ENCODE results near the gene ADAP2. TPM values are rescaled to one million over a fixed set of nuclear protein-coding genes. Genes with fewer than 3 reads are reported as not detected.
A peak's percentile ranks its signal among the peaks of the same experiment; 100 is the strongest.
"Not testable (repeated sequence)": the region's sequence is repeated elsewhere in the genome, so short reads cannot be mapped to it uniquely, and the experiment has no call there.

The ADAP2 gene, protein sequence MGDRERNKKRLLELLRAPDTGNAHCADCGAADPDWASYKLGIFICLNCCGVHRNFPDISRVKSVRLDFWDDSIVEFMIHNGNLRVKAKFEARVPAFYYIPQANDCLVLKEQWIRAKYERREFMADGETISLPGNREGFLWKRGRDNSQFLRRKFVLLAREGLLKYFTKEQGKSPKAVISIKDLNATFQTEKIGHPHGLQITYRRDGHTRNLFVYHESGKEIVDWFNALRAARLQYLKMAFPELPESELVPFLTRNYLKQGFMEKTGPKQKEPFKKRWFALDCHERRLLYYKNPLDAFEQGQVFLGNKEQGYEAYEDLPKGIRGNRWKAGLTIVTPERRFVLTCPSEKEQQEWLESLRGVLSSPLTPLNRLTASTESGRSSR
- polyA plus RNA-seq (ENCODE audit: insufficient read length in 10 of 10), result 1 to 10 TPM; 4.9 to 9.3 (median 6.4) TPM
- long read RNA-seq, donor 1, result 0 reads
- long read RNA-seq, donor 2, result 0 reads
- long read RNA-seq, donor 3, result 0 reads
- long read RNA-seq, donor 4, partial matches to known transcripts, result 0 of 2 reads
- long read RNA-seq, donor 4, other reads (novel, unspliced or antisense), result 0 of 2 reads
- long read RNA-seq, donor 5, partial matches to known transcripts, result 0 of 2 reads
- long read RNA-seq, donor 5, other reads (novel, unspliced or antisense), result 0 of 2 reads
- long read RNA-seq, donor 6, partial matches to known transcripts, result 0 of 1 reads
- long read RNA-seq, donor 6, other reads (novel, unspliced or antisense), result 0 of 1 reads
- long read RNA-seq, donor 7, result 0 reads
- long read RNA-seq, donor 8, partial matches to known transcripts, result 0 of 1 reads
- long read RNA-seq, donor 8, other reads (novel, unspliced or antisense), result 0 of 1 reads
- long read RNA-seq, donor 9, partial matches to known transcripts, result 0 of 1 reads
- long read RNA-seq, donor 9, other reads (novel, unspliced or antisense), result 0 of 1 reads

DNA sequence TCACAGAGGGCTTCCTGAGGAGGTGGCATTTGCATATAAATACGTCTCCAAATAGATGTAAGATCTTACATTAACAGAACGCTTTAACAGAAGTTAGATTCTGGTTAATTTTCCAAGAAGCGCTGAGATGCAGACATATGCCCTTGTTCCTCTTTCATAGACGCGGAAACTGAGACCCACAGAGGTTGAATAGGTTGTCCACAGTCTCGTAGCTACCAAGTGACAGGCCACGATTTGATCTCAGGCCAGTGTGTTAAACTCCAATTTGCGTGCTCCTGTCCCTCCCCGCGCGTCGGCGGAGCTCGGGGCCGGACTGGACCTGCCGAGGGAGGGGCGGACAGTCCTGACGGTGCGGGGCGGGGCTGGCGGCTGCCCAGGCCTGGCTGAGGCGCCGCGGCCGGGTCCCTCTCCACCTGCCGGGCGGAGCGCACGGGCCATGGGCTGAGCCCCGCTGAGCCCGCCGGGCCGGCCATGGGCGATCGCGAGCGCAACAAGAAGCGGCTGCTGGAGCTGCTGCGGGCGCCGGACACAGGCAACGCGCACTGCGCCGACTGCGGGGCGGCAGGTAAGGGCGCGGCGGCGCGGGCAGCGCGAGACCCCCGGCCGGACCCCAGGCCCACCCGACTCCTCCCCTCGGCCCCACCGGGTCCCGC lies at the start of gene ADAP2:
TSS of gene ADAP2 (plus strand) at position 402 of the 653 bp plus-strand sequence. CDS start at position 472, 70 bp downstream.
- DNase-seq, result peak in 2 of 3 donors; percentile 22 to 56

DNA sequence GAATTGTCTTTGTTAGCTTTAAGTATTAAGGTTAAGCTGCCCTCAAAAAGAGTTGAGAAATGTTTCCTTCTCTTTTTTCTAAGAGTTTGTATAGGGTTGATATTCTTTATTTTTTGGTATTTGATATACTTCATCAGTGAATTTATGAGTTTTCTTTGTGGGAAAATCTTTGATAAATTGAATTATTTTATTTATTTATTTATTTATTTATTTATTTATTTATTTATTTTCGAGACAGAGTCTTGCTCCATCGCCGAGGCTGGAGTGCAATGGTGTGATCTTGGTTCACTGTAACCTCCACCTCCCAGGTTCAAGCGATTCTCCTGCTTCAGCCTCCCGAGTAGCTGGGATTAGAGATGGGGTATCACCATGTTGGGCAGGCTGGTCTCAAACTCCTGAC lies 35.6 kb upstream of the ADAP2 start:
- DNase-seq, result no peak

DNA sequence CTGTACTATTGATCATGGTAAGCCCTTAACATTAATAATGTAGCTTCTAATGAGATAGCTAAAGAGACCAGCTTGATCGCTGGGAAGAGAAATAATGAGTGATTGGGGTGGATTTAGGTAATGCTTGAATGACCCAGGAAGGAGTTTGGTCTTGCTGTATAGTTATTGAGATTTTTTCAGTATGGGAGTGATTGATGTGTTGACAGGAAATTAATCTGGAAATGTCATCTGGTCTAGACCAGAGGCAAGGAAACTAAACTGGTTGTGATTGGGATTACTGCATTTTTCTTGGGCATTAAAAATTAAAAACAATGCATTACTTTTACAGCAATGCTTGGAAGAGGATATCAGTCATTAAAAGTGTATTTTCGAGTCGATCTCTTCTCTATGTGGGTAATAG lies 27.5 kb upstream of the ADAP2 start:
- no peak for DNase-seq

DNA sequence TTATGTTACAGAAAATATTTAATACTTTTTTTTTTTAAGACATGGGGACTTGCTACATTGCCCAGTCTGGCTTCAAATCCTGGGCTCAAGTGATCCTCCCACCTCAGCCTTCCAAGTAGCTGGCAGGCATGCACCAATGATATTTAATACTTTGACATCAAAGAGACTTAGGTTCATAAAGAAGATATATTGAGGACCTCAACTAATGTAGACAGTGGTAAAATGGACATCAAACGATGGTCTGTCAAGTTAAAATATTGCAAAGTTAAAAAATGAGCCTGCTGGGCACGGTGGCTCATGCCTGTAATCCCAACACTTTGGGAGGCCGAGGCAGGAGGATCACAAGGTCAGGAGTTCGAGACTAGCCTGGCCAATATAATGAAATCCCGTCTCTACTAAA lies 24.4 kb upstream of the ADAP2 start:
- no peak for DNase-seq

DNA sequence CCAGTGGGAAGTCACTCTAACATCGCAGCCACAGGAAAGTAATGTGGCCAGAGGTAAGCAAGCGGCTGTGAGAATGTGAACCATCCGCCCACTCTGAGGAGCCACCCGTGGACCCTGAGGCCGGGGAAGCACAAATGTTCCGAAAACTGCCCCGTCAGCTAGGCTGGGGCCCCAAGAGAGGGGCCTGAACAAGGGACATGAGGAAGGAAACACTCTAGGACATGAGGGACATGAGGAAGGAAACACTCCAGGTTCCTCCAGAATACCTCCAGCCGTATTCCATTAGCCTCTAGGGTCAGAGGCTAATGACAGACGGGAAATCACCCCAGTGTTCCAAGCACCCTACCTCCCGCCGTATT lies 16.0 kb upstream of the ADAP2 start:
- peak in 2 of 3 donors; percentile 3 to 56 for DNase-seq

DNA sequence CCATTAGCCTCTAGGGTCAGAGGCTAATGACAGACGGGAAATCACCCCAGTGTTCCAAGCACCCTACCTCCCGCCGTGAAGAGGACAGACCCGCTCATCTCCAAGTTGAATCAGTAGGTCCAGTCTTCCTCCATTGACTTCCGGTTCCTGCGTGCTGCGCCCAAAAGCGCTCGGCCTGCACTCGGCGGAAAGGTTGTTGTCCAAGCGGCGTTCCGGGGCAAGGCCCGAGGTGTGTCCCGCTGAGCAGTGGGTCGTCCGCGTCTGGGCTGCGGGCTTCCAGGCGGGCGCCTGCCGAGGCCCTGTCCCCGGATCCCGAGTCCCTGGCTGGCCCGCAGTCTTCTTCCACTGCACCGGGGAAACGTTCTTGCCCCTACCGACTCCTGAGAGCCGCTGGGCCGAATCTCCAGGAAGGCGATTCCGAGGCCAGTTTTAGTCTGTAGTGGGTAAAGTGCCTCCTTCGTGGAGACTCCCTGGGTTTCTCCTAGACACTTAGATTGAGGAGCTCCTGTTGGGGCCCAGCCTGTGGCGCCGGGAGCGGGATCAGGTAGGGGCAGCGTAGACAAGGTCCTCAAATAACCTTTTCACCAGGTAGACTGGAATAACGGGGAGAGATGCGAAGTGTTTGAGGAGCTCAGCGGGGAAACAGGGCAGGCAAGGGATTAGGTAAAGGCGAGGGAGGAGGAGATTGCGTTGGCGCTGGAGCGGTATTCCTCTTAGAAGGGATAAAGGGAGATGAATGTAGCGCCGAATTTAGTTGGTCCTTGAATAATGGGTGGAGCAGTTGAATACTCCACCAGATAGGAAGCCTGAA lies 15.4 kb upstream of the ADAP2 start, which contains the start of gene TEFM:
TSS of gene TEFM (minus strand) at position 138 of the 811 bp plus-strand sequence. CDS start at position 98, 40 bp downstream.
- DNase-seq, result peak; percentile 89 to 97 (median 93)

DNA sequence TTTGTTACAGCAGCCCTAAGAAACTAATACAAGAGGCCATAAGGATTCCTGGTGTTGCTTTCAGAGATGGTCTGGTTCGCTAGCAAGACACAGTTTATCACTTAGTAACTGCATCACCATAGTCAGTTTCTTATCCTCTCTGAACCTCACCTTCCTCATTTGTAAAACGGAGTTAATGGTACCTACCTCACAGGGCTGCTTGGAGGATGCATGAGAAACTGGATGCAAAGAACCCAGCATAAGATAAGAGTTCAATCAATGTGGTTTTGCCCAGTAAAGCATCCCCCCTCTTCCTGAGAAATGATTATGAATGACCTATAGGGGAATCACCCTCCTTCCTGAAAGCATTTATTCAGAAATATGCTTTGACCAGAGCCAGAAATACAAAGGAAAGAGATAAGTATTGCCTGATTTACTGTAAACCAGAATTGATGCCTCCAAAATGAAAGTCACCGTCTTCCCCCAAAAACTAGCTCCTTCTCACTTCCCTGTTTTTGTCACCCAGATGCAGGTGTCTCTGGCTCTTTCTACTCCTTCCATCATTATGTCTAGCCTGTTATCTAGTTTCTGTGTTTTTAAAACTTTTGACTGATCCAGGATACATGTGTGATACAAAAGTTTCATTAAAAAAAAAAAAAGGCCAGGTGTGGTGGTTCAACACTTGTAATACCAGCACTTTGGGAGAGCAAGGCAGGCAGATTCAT lies 12.9 kb upstream of the ADAP2 start:
- DNase-seq, result no peak

DNA sequence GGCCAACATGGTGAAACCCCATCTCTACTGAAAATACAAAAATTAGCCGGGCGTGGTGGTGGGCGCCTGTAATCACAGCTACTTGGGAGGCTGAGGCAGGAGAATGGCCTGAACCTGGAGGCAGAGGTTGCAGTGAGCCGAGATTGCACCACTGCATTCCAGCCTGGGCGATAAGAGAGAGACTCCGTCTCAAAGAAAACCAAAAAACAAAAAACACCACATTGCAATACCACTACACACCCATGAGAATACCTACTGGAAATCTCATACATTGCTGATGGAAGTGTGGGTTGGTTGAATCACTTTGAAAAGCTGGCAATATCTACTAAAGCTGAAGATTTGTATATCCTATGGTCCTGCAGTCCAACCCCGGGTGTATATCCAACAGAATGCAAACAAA lies 11.6 kb upstream of the ADAP2 start:
- not testable (repeated sequence) for DNase-seq

DNA sequence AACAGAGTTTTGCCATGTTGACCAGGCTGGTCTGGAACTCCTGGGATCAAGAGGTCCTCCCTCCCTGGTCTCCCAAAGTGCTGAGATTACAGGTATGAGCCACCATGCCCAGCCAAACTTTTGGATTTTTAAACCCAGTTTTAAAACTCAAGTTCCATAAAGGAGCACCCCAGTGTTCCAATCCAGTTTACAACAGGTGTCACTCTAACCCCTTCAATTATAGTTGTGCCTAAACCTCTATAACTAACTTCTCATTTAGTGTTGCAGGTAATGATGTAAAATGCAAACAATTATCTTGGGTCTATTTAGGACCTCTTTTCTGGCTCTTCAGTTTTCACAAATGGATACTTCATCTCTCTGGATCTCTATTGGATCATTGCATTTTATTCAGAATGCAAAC lies 7.8 kb upstream of the ADAP2 start:
- DNase-seq, result no peak

DNA sequence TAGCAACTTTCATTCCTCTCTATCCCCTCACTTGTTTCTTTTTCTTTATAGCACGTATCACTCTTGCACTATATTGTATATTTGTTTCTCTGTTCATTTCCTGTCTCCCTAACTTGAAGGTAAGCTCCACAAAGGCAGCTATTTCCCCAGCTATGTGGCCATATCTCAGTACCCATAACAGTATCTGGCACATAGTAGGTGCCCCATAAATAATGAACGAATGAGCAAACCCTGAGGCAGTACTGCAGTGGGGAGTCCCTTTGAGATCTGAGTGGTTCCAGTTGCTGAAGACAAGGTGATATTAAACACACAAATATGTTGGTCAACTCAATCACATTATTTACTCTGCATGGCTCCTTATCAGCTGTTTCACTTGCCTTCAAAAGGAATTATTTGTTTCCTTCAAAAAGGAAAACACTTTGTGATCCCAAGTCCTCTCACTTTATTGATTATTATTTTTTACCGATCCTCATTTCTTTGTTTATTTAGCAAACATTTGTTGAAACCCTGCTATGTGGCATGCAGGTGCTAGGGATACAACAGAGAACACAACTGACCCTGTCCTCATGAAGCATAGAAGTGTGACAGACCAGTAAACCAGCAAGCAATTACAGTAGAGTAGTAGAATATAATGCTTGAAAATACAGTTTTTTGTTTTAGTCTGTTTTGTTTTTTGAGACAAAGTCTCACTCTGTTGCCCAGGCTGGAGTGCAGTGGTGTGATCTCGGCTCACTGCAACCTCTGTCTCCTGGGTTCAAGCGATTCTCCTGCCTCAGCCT lies 5.7 kb upstream of the ADAP2 start:
- no peak for DNase-seq

DNA sequence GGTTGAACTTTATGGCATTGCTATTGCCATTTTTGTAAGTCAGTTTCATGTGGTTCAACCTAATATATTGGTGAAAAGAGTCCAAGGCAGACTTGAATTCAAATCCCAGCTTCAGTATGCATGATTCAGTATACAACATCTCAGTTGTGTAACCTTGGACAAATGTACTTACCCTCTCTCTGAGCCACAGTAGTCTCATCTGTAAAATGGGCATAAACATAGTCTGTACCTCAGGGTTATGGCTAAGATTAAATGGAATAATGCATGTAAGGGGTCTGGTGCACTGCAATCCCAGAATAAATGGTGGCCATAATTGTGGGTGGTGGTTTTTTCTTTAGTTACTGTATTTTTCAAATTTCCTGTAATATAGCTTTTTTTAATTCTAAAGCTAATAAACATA lies 4.7 kb upstream of the ADAP2 start:
- DNase-seq, result no peak

DNA sequence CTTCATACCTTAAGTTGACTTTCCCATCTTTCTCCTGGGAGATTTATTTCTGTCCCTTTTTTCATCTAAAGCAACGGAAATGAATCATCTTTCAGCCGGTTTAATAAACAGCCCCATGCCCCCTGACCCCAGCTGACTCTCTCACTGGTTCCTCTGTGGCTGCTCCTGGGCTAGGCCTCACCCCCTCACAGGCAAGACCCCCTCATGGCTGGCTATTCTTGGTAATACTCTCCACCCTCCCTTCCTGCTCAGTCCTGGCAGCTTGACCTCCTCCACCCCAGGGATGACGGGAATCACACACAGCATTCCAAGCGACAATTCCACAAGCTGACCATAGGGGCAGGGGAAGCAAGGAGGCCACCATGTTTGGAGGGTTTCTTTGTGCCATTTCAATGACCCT lies 1.5 kb upstream of the ADAP2 start:
- peak in 1 of 3 donors; percentile 26 for DNase-seq

DNA sequence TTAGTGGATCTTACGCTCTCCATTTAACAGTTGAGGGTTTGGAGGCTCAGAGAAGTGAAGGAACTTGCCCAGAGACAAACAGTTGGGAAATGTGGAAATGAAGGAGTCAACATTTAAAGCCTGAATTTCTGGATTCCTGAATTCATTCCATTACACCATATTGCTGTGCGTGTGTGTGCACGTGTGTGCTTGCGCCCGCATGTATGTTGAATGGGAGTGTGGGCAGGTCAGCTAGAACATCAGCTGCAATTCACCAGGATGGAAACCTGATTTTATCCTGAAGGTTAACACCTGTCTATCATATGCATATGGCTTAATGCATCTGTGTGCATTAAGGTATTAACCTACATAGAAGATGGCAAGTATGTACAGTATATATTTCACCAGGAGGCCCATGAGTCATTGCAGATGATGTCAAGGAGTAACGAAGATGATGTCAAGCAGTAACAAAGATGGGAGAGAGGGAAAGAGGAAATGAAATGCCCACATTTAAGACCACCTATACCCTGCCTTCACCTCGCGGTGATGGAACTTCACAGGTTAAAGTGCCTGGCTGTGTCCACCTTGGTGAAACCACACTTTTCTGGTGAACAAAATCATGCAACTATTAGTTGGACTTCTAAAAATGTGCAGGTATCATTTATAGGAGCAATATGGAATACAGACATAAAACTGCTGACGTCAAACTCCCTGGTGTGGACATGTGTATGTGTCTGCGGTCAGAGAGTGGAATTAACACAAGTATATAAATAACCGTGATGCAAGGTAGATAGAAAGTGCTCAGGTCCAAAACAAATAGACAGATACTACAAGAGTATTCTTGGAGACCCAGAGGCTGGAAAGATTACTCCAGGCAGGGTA lies 832 bp upstream of the ADAP2 start:
- DNase-seq, result no peak

DNA sequence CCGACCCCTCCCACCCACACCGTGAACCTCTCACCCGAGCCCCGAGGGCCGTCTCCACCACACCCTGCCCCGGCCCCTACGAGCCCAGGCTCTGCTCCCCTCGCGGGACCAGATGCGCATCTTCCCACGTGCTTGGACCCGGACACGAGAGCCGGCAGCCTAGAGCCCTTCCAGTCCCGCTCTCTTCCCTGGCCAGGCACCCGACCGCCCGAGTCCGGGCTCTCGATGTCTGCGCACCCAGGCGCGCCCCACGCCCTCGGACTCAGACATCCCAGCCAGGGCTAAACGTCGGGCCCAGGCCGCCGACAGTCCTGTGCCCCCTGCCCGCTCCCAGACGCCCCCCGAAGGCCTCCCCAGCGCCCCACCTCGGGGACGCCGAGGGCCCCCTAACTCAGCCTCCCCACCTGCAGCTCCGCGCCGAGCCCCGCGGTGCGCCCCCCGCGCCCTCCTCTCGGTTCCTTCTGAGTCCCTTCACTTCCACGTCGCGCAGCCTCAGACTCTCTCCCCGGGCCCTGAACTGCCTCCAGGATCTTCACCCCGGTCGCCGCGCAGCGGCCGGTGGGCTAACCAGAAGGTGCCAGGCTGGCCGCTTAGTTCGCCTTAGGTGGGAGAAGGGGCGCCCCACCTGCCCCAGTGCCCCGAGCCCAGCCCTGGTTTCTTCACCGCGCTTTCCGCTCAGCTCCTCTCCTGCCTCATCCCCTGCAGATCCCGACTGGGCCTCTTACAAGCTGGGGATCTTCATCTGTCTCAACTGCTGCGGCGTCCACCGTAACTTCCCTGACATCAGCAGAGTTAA lies 688 bp downstream of the ADAP2 start:
- DNase-seq, result peak in 1 of 3 donors; percentile 30

DNA sequence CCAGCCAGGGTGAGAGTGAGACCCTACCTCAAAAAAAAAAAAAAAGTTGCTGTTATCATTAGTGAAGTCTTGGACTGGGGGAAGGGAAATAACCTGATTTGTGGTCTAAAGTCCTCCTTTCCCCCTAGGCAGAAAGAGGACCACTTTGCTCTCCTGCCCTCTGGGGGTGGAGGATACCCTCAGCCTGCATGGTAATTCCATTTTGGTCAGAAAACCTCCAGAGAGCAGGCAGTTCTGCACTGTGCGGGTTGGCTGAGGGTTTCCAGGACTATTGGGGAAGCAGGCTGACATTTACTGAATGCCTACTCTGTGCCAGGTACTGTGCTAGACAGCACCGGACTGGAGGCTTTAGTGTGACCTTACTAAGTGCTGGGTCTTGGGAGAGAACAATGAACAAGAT lies 2.6 kb downstream of the ADAP2 start:
- no peak for DNase-seq

DNA sequence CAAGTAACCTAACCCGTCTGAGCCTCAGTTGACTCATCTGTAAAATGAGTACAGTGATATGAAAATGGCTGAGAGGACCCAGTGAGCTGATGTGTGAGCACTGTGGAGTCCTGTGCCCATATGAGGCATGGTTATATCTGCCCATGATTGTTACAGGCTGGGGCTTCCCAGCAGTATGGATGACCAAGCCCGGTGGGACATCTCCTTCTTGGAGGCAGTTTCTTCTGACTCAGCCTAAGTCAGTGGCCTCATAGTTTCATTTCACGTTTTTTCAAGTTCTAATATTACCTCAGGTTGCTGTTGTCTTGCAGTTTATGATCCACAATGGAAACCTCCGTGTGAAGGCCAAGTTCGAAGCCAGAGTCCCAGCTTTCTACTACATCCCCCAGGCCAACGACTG lies 4.8 kb downstream of the ADAP2 start:
- DNase-seq, result no peak

DNA sequence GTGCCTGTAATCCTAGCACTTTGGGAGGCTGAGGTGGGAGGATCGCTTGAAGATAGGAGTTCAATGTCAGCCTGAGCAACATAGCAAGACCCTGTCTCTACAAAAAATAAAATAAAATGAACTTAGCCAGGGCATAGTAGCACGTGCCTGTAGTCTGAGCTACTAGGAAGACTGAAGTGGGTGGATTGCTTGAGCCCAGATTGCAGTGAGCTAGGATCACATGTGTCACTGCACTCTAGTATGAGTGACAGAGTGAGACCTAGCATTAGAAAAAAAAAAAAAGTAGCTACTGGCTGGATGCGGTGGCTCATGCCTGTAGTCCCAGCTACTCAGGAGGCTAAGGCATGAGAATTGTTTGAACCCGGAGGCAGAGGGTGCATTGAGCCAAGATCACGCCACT lies 6.0 kb downstream of the ADAP2 start:
- DNase-seq, result no peak

DNA sequence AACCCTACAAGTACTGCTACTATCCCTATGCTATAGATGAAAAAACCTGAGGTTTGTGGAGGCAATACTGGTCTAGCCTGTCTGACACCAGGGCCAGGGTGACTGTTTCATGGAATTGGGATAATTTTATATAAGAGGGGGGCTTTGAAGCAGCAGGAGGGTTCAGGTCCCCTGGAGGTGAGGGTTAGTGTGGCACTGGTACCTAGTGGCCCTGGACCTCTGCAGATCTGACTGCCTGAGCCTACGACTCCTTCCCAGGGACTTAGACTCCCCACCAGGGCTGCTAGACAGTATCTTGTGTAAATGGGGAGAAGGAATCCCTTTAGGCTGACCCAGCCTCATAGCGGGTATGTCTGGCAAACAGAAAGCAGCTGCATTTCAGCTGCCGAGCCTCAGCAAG lies 6.8 kb downstream of the ADAP2 start:
- no peak for DNase-seq
